ENCODE measurements around the gene TRAPPC12.
"Not testable (repeated sequence)": the region's sequence is repeated elsewhere in the genome, so short reads cannot be mapped to it uniquely, and the experiment has no call there.

TRAPPC12 gene

DNA sequence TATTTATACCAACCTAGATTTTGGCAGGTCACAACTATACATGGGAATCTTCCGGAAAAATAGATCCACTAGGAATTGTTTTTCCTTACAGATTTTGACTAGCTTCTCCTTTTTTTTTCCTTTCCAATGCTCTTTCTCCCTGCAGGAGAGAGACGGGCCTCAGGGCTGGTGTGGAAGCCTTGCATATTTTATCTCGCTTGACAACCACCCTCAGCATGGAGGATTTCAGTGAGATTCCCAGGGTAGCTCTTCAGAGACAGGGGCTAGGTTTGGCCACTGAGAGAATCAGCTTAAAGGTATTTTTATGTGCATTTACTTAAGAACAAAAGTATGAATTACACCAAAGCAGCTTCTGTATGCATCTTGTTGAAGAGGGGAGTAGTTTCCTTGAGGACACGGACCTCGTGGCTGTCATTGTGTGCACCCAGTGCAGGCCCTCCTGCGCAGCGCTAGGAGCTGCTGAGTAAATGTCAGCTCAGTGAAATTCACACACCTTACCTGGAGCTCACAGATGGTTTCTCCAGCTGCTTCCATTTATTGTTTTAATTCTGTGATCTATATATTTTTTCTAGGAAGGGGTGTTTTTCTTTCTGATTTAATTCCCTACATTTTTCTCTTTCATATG, 54.4 kb downstream of the TRAPPC12 start:
- DNase-seq: no peak

GRCh38 chr2:3434654-3435053, 55.2 kb downstream of the TRAPPC12 start:
- no peak for DNase-seq

GRCh38 chr2:3435445-3435844, 56.0 kb downstream of the TRAPPC12 start:
- no peak for DNase-seq

- DNase-seq: no peak
Observed at GRCh38 chr2:3440477-3440876, 61.0 kb downstream of the TRAPPC12 start.

- DNase-seq: no peak
Observed at GRCh38 chr2:3441465-3441864, 62.0 kb downstream of the TRAPPC12 start.

- no peak for DNase-seq
Observed at GRCh38 chr2:3442185-3442584, 62.7 kb downstream of the TRAPPC12 start.

- no peak for DNase-seq
Observed at GRCh38 chr2:3443083-3443482, 63.6 kb downstream of the TRAPPC12 start.

DNA sequence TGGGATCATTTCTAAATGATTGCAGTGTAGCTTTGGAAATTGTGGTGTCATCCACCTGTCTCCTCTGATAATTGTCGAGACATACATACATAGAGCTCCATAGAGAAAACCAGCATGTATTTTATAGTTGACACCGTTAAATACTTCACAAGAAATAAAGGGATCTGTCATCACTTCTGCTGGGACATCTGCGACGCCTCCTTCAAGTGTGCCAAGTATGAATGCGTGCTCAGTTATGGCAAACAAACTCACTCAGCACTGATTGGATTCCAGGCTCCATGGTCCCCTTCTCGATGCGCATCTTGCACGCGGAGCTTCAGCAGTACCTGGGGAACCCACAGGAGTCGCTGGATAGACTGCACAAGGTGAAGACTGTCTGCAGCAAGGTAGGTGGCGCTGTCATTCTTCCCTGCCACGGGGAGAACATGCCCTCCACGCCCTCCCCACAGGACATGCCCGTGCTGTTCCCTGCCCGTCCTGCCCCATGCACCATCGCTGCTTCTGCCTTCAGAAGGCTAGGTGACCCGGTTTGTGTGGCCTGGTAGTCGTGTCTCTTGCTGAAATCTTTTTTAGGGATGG, 64.1 kb downstream of the TRAPPC12 start:
- no peak for DNase-seq

- DNase-seq: no peak
Observed at GRCh38 chr2:3445891-3446290, 66.4 kb downstream of the TRAPPC12 start.

DNA sequence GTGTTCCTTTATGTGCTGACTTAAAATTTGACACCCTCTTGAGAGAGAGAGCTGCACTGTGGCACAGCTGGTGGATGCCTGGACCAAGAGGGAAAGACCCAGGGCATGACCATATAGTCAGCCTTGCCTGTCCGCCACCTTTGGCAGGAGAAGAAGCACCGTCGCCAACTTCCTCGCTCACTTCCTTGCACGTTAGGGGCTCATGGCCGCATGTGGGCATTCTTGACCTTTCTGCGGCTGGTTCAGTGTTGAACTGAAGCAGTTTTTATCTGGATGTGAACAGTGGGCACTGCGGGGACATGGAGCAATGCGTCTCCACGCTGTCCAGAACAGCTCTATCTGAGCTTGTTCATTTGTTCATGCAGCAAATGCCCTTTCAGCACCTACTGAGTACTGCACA, 66.9 kb downstream of the TRAPPC12 start:
- DNase-seq: no peak

- not testable (repeated sequence) for DNase-seq
Observed at GRCh38 chr2:3447186-3447585, 67.7 kb downstream of the TRAPPC12 start.

- DNase-seq: no peak
Observed at GRCh38 chr2:3447789-3448317, 68.4 kb downstream of the TRAPPC12 start.

- not testable (repeated sequence) for DNase-seq
Observed at GRCh38 chr2:3448441-3448911, 69.0 kb downstream of the TRAPPC12 start.

DNA sequence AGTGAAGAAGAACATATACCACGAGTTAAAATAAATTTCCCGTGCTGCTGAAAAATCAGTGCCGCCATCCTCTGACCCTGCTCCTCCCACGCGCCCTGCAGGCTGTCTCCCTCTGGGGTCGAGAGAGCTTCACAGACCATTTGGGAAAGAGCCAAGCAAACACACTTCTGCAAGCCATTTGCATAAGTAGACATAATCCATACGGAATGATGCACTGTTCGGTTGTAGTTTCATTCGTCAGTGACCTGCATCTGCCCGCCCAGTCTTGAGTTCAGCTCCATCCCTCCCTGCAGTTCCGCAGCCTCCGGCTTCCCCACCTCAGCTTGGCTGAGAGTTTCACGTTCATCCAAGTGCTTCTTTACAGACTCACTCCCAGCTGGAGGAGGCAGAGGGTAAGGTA, 69.6 kb downstream of the TRAPPC12 start:
- no peak for DNase-seq

GRCh38 chr2:3449936-3450335, 70.4 kb downstream of the TRAPPC12 start:
- no peak for DNase-seq

- DNase-seq: no peak
Observed at GRCh38 chr2:3450385-3451010, 71.0 kb downstream of the TRAPPC12 start.

- DNase-seq: no peak
Observed at GRCh38 chr2:3451169-3451568, 71.7 kb downstream of the TRAPPC12 start.

DNA sequence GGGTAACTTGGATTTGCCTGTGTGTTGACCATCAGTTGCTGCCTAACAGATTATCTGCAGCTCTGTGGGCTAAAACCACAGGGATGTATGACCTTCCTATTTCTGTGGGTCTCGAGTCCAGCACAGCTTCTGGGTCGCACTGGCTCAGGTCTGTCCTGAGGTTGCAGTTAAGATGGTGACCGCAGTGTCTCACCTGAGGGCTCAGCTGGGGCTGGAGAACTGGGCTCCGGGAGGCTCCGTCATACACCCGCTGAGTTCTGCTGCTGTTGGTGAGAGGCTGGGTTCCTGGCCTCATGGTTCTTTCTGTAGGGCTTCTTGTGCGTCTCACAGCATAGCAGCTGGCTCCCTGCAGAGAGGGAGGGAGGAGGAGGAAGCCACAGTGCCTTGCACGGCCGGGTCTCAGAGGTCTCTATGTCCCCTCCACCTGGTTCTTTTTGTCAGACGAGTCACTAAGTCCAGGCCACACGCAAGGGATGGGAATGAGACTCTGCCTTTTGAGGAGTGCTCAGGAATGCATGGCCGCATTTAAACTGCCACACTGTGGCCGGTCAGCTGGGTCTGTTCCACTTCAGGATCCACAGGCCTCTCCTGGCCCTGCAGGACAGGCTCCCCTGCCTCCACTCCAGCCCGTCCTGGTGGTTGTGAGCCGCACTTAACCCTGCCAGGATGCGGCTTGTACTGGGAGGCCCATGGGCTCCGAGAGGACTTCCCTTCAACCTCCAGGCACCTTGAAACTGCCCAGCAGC, 72.6 kb downstream of the TRAPPC12 start:
- no peak for DNase-seq

- DNase-seq: no peak
Observed at GRCh38 chr2:3453190-3453999, 73.9 kb downstream of the TRAPPC12 start.

GRCh38 chr2:3454005-3454404, 74.5 kb downstream of the TRAPPC12 start:
- DNase-seq: not testable (repeated sequence)

GRCh38 chr2:3454802-3455201, 75.3 kb downstream of the TRAPPC12 start:
- DNase-seq: no peak

DNA sequence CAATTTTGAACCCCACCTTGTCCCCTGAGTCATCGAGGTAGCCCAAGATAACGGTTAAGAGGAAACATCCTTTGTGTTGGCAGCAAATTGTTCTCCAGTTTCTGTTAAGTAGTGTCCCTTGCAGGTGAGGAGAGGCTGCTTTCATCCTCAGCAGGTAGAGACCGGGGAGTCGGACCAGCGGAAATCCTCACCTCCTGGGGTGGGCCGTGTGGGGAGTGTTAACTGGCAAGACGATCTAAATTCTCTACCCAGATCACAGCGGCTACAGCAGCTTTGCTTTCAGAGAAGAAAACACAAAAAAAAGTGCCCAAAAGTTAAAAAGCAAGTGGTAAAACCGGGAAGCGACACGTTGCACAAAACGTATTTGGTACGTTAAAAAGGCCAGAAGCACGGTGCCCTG, 76.6 kb downstream of the TRAPPC12 start:
- DNase-seq: no peak

Data from inflammatory macrophage treated with lipopolysaccharide for 4 hours (primary cell).